Colonic mucosa (tissue), 4 donors: ENCODE data around the gene PHF13. TPM values are rescaled to one million over a fixed set of nuclear protein-coding genes. Genes with fewer than 3 reads are reported as not detected.

Source experiments
- DNase-seq: peaks from one replicate; pipeline ENCODE4 v3.0.0-alpha.2; 2020
- H3K27ac ChIP-seq: fragments of 200-600 bp; one replicate; pipeline ENCODE4 v1.8.0; 2021
- H3K27me3 ChIP-seq: fragments of 200-600 bp; one replicate; pipeline ENCODE4 v1.8.0; 2021
- H3K36me3 ChIP-seq: fragments of 200-600 bp; one replicate; pipeline ENCODE4 v1.8.0; 2021
- H3K4me1 ChIP-seq: fragments of 200-600 bp; one replicate; pipeline ENCODE4 v1.8.0; 2021; ENCODE audit warnings: mild to moderate bottlenecking
- H3K4me3 ChIP-seq: fragments of 200-600 bp; one replicate; pipeline ENCODE4 v1.8.0; 2021
- H3K9ac ChIP-seq, 2 donors: one replicate each; pipeline ENCODE4 v1.7.0; 2013; ENCODE audit warnings: control low read depth in 2 of 2, low read depth in 2 of 2, low read length in 2 of 2
- H3K9me3 ChIP-seq: fragments of 200-600 bp; one replicate; pipeline ENCODE4 v1.8.0; 2021
- intact Hi-C: fragments of 100-400 bp; cut with DNase I; formaldehyde crosslinking; loops from one replicate; pipeline ENCODE4 v1.14.1; 2022
- total RNA-seq, 2 donors: library from RNA; stranded (reverse); fragmentation: NEBNext Ultra II Directional in 1 of 2; extraction: Animal tissue kit (Norgen Biotek cat#: 25700) in 1 of 2; gene quantifications; one replicate each; pipeline ENCODE4 v1.2.1, GENCODE V29; 2021
- TF ChIP-seq, protein P1 (sequence below): fragments of 200-600 bp; IDR thresholded peaks from one replicate; pipeline ENCODE4 v1.8.0; 2022; ENCODE audit warnings: antibody characterized with exemption, mild to moderate bottlenecking
- donor health status: healthy.
- donor health status: DM: no; HTN: no; CAD: no.
- donor health status: DM: no; HTN: no; CAD: no.

The PHF13 gene
- 10 to 100 TPM in 1 of 2 donors, 1 to 10 TPM in 1; 8.0 to 13.4 TPM for total RNA-seq

DNA sequence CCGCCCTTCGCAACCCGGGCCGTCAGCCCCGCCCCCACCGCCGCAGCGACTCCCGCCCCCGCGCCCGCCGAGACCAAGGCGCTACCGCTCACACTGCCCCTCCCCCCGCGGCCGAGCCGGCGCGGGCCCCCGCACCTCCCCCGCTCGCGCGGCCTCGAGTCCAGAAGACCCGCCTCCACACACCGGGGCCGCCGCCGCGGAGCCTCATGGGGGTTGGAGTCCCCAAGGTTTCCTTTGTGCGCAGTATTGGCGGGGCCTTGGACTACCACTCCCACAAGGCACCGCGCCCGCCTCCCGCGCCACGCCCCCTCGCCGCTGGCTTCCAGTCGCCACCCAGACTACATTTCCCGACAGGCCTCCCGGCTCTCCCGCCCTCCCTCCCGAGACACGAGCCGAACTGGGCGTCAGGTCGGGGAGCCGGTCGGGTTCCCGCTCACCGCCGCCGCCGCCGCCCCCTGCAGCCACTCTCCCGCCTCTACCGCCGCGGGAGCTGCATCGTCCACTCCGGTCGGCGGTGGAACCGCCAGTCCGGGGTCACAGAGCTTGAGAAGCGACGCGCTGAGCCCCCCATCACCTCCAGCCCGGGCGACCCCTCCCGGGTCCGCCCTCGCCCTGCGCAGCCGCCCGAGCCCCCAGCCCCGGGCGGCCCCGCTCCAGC, at the start of gene PHF13:
Gene PHF13, plus strand, starts transcription at position 371 of the 658 bp plus-strand sequence. CDS start 336 bp downstream, outside the sequence.
- H3K36me3 ChIP-seq, result no peaks in the 10 kb centered on the region
- intact Hi-C loops, result no loop called here
- peak within 1 kb of the TSS; percentile 93 for H3K27ac ChIP-seq
- H3K4me3 ChIP-seq, result peak within 1 kb of the TSS; percentile 95
- no peaks in the 10 kb centered on the region for H3K27me3 ChIP-seq
- peak within 1 kb of the TSS; percentile 72 to 86 for H3K9ac ChIP-seq
- peaks cover 3% of the 10 kb centered on the region for H3K4me1 ChIP-seq
- H3K9me3 ChIP-seq, result no peaks in the 10 kb centered on the region
- TF ChIP-seq, protein P1, sequence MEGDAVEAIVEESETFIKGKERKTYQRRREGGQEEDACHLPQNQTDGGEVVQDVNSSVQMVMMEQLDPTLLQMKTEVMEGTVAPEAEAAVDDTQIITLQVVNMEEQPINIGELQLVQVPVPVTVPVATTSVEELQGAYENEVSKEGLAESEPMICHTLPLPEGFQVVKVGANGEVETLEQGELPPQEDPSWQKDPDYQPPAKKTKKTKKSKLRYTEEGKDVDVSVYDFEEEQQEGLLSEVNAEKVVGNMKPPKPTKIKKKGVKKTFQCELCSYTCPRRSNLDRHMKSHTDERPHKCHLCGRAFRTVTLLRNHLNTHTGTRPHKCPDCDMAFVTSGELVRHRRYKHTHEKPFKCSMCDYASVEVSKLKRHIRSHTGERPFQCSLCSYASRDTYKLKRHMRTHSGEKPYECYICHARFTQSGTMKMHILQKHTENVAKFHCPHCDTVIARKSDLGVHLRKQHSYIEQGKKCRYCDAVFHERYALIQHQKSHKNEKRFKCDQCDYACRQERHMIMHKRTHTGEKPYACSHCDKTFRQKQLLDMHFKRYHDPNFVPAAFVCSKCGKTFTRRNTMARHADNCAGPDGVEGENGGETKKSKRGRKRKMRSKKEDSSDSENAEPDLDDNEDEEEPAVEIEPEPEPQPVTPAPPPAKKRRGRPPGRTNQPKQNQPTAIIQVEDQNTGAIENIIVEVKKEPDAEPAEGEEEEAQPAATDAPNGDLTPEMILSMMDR, result no peak
- peak; percentile 99 for DNase-seq

DNA sequence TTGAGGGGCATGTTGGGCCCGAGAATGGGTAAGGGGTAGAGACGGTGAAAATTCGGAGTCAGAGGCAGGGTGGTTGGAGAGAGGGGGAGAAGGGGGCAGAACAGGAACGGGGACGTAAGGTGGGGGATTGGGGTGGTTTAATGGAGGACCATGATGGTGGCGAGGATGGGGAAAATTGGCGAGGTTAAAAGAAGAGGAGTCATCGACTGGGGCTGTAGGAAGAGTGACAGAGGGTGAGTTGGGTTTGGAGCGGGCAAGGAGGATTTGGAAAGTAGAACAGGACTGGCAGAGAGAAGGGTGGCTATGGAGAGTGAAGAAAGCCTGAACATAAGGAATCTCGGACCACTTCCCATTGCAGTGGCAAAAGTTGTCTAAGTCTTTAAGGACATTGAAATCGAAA, 44.5 kb upstream of the PHF13 start:
- H3K4me1 ChIP-seq, result no peaks in the 10 kb centered on the region
- H3K36me3 ChIP-seq, result no peaks in the 10 kb centered on the region
- no peak overlapping the region for H3K4me3 ChIP-seq
- no peak overlapping the region for H3K9ac ChIP-seq
- TF ChIP-seq, protein P1, result no peak
- no peak for DNase-seq
- H3K27me3 ChIP-seq, result no peaks in the 10 kb centered on the region
- H3K9me3 ChIP-seq, result no peaks in the 10 kb centered on the region
- intact Hi-C loops, result no loop called here
- no peak overlapping the region for H3K27ac ChIP-seq

DNA sequence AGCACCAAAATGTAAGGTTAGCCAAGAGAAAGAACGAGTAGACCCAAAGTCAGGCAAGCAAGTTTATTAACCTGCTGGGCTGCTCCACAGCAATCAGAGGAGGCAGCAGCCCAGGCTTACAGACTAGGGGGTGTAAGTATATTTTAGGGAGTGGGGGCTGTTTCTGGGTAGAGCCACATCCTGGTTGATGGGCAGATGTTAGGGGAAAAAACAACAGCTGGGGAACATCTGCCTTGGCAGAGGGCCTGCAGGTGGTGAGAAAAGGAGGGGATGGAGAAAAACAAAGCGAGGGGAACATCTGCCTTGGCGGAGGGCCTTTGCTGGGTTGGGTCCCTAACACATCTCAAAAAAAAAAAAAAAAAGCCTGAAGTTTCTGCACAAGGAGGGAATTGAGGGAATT, 43.4 kb upstream of the PHF13 start:
- no peak for DNase-seq
- Histone ChIP-seq H3K27ac (no peak overlapping the region), H3K9me3 (no peaks in the 10 kb centered on the region), H3K9ac (no peak overlapping the region), H3K4me3 (no peak overlapping the region), H3K27me3 (no peaks in the 10 kb centered on the region), H3K36me3 (no peaks in the 10 kb centered on the region), H3K4me1 (no peaks in the 10 kb centered on the region)
- TF ChIP-seq, protein P1, result no peak
- intact Hi-C loops, result no loop called here

DNA sequence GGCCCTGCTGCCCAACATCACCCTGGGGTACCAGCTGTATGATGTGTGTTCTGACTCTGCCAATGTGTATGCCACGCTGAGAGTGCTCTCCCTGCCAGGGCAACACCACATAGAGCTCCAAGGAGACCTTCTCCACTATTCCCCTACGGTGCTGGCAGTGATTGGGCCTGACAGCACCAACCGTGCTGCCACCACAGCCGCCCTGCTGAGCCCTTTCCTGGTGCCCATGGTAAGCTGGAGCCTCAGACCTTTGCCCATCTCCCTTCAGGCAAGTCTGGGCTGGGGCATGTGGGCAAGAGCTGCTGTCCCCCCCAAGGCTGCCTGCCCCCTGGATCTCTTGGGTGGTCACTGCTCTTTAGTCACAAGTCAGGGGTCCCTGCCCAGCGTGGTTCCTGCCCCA, 42.5 kb upstream of the PHF13 start:
- DNase-seq, result no peak
- TF ChIP-seq, protein P1, result no peak
- Histone ChIP-seq H3K27ac (no peak overlapping the region), H3K36me3 (no peaks in the 10 kb centered on the region), H3K9me3 (no peaks in the 10 kb centered on the region), H3K27me3 (no peaks in the 10 kb centered on the region), H3K9ac (no peak overlapping the region), H3K4me1 (no peaks in the 10 kb centered on the region), H3K4me3 (no peak overlapping the region)
- intact Hi-C loops, result no loop called here

DNA sequence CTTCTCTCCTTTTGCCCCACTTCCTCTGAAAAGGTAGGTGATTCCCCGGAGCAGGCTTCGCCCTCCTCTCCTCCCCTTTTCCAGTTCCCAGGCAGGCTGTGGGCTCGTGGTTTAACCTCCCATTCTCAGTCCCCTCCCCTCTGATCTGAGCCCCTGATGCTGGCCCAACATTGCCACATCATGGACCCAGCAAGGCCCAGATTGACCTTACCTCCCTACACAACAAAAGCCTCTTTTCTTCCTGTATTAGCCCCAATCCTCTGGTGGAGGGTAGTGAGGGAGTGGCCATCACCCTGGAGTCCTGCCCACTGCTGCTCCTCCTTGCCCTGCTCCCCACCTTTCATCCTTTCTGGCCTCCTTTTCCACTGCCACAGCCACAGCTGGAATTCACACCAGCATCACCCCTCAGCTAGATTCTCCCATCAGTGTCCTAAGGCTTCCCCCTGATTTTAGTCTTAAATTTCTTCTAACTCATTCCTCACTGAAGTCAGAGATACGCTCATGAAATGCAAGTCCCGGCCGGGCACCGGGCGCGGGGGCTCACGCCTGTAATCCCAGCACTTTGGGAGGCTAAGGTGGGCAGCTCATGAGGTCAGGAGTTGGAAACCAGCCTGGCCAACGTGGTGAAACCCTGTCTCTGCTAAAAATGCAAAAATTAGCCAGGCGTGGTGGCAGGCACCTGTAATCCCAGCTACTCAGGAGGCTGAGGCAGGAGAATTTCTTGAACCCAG, 40.7 kb upstream of the PHF13 start:
- Histone ChIP-seq H3K4me3 (no peak overlapping the region), H3K36me3 (no peaks in the 10 kb centered on the region), H3K4me1 (no peaks in the 10 kb centered on the region), H3K27ac (no peak overlapping the region), H3K9me3 (no peaks in the 10 kb centered on the region), H3K9ac (no peak overlapping the region), H3K27me3 (no peaks in the 10 kb centered on the region)
- DNase-seq, result no peak
- TF ChIP-seq, protein P1, result no peak
- intact Hi-C loops, result no loop called here
